Activated CD4-positive, alpha-beta T cell treated with anti-CD3 and anti-CD28 coated beads, Interleukin-2, amount 50 U/mL, for 48 hours (primary cell): ENCODE measurements around the gene ANKRD34B.
"Not testable (repeated sequence)": the region's sequence is repeated elsewhere in the genome, so short reads cannot be mapped to it uniquely, and the experiment has no call there.

Source experiments
- DNase-seq, 2 experiments: peaks; one replicate each; pipeline ENCODE4 v3.0.0-alpha.2; 2020

Gene ANKRD34B

DNA sequence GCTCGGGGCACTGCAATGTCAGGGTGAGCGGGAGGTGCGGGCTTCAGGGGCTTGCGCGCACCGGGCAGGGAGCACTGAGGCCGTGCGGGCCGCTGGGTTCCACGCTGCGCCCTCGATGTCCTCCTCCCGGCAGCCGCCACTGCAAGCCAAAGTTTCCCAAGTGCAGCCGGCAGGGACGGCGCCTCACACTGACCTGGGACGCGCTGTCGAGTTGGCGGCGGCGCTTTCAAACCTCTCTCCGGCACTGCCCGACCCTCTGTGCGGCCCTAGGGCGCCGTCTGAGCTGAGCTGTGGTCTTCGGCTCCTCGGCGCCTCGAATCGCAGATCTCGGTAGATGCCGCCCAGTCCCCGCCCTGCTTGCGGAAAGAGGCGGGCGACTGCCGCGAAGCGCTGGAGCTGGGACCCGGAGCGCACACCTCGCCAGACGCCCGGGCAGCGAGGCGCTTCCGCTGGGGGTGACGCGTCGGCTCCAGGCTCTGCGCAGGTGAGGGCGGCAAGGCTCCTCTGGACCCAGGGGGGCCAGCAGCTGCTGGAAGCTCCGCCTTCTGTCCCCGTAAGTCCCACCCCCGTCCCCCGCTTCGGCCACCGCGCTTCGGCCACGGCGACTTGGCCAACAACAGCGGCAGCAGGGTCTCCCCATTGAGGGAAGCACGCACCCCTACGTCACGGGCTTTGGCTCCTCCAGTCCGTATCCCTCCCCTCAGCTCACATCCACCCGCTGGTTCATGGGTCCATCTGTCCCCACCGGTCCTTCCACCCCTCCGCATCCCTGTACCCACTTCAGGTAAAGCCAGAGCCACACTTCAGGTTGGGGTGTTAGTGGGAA is at the start of gene ANKRD34B:
Gene ANKRD34B (minus strand): TSS at position 320 of the 826 bp plus-strand sequence. CDS start 10,261 bp downstream, outside the sequence.
- peak; percentile 36 to 43 for DNase-seq

DNA sequence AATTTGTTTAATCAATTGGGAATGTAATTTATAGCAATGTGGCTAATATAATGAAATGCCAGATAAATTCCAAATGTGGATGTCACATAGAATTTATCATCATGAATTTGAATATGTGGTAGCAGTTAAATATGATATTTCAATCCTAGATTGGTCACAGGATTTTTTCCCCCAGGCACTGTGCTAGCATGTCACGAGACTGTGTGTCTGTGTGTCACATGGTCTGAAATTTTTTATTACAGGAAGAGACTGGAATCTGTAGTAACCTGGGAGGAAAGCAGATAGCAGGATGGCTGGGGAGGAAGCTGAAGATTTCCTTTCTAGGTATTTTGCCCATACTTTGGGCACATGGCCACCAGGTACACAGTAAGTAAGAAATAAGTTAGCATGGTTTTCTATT is 49.0 kb upstream of the ANKRD34B start:
- no peak for DNase-seq

GRCh38 chr5:80618438-80618837 is 48.4 kb upstream of the ANKRD34B start:
- DNase-seq: no peak

DNA sequence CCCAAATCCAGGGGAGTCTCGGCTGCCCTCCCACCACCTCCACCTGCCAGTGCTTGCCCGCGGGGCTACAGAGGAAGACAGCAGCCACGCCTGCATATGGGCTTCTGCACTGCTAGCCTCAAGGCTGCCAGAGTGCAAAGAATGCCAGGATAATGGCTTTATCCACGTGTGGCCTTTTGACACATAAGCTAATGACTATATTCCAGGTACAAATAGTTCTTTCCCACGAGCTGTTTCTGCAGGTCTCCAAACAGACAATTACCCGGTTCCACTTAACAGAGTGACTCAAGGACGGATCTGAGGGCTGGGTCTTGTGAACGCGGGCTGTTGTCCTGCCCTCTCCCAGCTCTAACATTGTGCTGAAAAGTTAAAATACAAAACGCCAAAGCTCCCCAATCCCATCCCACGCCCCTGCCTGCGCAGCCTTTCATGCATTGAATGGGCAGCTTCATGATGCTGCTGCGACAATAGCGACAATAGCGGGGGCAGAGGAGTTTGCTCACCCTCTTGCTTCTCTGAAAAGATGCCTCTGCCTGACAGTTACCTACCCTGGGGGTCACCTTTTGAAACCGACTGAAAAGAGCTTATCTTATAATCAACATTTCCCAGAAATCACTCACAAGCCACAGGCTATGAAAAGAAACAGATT is 45.3 kb upstream of the ANKRD34B start:
- no peak for DNase-seq

GRCh38 chr5:80609692-80610091 is 39.6 kb upstream of the ANKRD34B start:
- no peak for DNase-seq

DNA sequence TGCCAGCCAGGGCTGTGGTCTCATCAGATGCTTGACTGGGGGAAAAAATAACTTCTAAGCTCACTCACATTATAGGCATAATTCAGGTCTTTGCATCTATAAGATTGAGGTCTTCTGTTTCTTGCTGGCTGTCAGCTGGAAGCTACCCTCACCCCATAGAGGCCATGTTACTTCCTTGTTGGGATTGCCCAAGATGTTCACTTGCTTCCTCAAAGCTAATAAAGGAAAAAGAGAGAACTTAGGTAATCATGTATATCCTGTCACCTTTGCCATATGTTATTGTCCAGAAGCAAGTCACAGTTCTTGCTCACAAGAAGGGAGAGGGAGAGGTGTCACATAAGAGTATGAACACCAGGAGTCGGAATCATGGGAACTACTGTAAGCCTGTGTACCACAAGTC is 38.7 kb upstream of the ANKRD34B start:
- DNase-seq: no peak

DNA sequence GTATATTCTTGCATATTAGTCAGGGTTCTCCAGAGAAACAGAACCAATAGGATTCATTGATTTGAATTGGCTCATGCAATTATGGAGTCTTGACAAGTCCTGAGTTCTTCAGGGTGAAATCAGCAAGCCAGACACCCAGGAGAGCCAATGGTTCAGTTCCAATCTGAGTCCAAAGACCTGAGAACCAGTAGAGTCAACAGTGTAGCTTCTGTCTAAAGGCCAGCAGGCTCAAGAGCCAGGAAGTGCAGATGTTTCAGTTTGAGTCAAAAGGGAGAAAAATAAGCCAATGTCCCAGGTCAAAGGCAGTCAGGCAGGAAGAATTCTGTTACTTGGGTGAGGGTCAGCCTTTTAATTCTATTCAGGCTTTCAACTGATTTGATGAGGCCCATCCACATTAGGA is 37.8 kb upstream of the ANKRD34B start:
- no peak for DNase-seq

DNA sequence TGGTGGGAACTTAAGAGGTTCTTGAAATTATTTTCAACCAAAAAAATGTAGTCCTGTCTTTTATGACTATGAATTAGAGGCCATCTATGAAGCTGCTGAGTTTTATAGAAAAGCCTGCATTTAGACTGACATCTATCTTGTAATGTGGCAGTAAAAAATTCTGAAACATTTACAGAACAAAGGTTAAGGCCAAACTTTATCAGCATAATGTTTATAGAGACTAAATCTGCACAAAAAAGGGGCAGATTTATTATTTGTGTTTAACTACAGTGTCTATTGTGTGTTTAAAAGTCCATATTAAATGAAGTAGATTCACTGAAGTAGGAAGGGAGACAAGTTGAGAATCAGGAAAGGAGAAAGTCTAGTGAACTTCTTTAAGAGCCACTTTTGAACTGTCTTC is 37.3 kb upstream of the ANKRD34B start:
- DNase-seq: no peak

GRCh38 chr5:80600943-80601693 is 31.0 kb upstream of the ANKRD34B start:
- no peak for DNase-seq

GRCh38 chr5:80597500-80597899 is 27.4 kb upstream of the ANKRD34B start:
- DNase-seq: no peak

GRCh38 chr5:80594810-80595209 is 24.7 kb upstream of the ANKRD34B start:
- DNase-seq: no peak

DNA sequence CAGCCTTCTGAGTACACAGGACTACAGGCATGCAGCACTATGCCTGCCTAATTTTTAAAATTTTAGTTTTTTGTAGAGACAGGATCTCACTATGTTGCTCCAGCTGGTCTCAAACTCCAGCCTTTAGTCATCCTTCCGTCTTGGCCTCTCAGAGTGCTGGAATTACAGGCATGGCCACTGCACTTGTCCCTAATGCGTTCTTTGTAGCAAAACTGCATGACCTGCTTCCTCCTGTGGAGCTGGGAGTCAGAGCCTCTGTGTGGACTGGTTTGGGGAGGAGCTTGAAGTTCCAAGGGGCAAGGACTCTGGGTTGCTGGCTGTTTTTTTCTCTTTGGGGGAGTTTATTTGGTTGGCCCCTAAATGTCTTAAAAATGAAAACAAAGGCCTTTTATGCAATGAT is 22.7 kb upstream of the ANKRD34B start:
- no peak for DNase-seq

GRCh38 chr5:80592105-80592504 is 22.0 kb upstream of the ANKRD34B start:
- DNase-seq: no peak

GRCh38 chr5:80591352-80591751 is 21.3 kb upstream of the ANKRD34B start:
- DNase-seq: no peak

- DNase-seq: no peak
Measured at GRCh38 chr5:80590766-80591165, 20.7 kb upstream of the ANKRD34B start.

DNA sequence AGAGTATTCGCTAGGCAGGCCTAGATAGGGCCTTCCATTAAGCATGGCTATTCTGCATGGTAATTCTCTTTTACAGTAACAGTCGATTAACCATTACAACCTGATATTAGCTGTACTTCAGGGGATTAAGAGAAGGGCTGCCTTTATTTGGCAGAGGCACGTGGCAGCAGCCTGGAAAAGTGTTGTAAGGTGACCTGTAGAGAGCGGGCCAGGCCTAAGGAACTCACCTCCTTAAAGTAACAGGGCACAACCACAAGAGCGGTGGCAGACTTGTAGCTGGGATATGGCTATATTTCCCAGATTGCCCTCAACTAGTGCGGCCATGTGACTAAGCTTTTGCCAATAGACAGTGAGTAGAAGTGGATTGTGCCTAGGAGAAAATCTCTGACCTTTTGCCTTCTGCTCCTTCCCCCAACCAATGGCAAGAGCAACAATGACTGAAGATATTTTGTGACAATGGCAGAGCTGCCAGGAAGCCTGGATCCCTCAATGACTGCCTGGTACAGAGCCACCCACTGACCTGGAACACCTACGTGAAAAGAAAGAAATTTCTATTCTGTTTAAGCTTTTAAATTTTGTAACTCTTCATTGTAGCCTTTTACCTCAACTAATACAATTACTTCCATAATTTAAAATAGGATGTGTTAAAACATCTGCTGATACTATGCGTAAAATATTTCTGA is 18.9 kb upstream of the ANKRD34B start:
- no peak for DNase-seq

- DNase-seq: no peak
Measured at GRCh38 chr5:80584770-80585169, 14.7 kb upstream of the ANKRD34B start.

DNA sequence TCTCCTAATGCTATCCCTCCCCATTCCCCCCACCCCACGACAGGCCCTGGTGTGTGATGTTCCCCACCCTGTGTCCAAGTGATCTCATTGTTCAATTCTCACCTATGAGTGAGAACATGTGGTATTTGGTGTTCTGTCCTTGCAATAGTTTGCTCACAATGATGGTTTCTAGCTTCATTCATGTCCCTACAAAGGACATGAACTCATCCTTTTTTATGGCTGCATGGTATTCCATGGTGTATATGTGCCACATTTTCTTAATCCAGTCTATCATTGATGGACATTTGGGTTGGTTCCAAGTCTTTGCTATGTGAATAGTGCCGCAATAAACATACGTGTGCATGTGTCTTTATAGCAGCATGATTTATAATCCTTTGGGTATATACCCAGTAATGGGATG is 10.2 kb upstream of the ANKRD34B start:
- not testable (repeated sequence) for DNase-seq

- no peak for DNase-seq
Measured at GRCh38 chr5:80579050-80579449, 9.0 kb upstream of the ANKRD34B start.

- no peak for DNase-seq
Measured at GRCh38 chr5:80577707-80578106, 7.6 kb upstream of the ANKRD34B start.

DNA sequence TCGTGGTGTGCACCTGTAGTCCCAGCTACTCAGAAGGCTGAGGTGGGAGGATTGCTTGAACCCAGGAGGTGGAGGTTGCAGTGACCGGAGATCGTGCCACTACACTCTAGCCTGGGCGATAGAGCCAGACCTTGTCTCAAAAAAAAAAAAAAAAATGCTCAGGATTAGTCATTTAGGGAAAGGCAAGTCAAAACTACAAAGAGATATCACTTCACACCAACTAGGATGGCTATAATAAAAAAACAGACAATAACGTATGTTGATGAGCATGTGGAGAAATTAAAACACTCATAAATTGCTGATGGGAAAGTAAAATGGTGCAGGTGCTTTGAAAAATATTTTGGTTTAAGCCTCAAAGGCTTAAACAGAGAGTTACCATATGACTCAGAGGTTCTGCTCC is 6.3 kb upstream of the ANKRD34B start:
- no peak for DNase-seq

DNA sequence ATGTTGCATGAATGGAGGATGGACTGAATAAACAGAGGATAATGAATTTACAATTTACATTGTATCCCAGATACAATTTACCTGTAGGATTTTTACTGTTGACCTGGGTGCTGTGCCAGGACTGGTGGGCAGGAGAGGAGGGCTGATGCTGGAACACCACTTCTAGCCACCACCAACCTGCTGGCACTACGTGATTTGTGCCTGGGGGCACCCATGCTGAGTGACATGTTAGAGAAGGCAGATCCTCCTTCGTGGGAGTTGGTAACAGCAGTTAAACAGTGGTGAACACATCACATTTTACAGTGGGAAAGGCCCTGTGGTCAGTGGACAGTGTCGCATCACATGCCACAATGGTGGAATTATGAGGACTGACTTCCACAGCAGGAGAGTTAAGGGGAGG is 3.0 kb upstream of the ANKRD34B start:
- DNase-seq: no peak
